ENCODE measurements around the gene C10orf67.
"Not testable (repeated sequence)": the region's sequence is repeated elsewhere in the genome, so short reads cannot be mapped to it uniquely, and the experiment has no call there.

The C10orf67 gene

DNA sequence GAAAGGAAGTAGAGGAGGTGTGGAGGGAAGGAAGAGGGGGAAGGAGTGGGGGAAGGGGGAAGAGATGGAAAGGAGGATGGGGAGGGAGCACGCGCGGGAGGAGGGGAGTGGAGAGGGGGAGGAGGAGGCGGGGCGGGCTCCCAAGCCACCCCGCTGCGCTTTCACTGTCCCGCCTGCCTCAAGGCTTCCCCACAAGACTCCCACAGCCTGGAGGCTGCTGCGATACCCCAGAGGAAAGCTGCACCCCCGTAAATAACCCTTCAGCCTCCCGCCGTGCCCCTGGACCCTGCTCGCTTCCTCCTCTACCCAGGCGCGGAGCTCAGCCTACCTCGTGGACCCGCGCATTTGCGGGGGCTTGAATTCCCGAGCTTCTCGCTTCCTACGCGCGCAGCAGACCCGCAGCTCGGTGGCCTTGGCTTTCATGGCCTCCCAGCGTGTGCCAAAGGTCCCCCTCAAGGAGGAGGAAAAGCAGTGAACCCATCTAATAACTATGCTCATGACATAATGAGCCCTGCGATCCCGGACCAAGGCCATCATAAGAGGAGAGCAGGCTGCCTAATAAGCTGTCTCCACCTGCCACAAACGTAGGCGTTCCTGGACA, at the start of gene C10orf67:
Gene C10orf67 (minus strand): TSS at position 557 of the 601 bp plus-strand sequence. CDS start 23 bp downstream, at position 534.
- DNase-seq (ENCODE audit: low read depth), result peak; percentile 43
- TF ChIP-seq CTCF (IDR thresholded peaks at IDR 0.05; ENCODE audit: insufficient read depth, low read depth, low read length, missing control alignments), result no peak
- peak within 1 kb of the TSS; percentile 55 for H3K4me3 ChIP-seq (ENCODE audit: low read length)

DNA sequence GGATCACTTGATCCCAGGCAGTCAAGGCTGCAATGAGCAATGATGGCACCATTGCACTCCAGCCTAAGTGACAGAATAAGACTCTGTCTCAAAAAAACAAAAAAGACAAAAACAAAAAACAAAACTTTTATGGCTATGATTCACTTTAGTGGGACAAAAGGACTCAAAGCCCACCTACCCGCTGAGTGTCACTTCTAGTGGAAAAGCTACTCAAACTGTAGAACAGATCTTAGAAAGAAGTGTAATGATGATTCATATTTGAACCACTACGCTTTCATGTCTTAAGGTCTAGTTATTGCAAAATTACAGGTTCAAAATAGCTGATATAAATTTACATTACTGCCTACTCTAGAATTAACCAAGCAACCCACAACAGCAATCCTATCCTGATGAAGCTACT, 47.2 kb upstream of the C10orf67 start:
- DNase-seq (ENCODE audit: low read depth), result no peak
- H3K4me3 ChIP-seq (ENCODE audit: low read length), result no peak overlapping the region
- no peak for TF ChIP-seq CTCF (IDR thresholded peaks at IDR 0.05; ENCODE audit: insufficient read depth, low read depth, low read length, missing control alignments)

- H3K4me3 ChIP-seq (ENCODE audit: low read length), result no peak overlapping the region
- DNase-seq (ENCODE audit: low read depth), result no peak
- TF ChIP-seq CTCF (IDR thresholded peaks at IDR 0.05; ENCODE audit: insufficient read depth, low read depth, low read length, missing control alignments), result no peak
Measured at GRCh38 chr10:23390809-23391208, 46.2 kb upstream of the C10orf67 start.

DNA sequence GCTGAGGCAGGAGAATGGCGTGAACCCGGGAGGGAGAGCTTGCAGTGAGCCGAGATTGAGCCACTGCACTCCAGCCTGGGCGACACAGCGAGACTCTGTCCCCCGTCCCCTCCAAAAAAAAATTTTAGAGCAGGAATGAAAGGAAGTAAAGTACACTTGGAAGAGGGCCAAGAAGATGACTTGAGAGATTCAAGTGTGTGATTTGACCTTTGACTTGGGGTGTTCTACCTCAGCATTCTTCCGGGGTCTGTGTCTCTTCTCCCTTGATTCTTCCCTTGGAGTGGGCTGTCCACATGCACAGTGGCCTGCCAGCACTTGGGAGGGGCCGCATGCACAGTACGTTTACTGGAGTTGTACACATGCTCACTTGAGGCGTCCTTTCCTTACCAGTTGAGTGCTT, 45.8 kb upstream of the C10orf67 start:
- H3K4me3 ChIP-seq (ENCODE audit: low read length); DNase-seq (ENCODE audit: low read depth): not testable (repeated sequence)

DNA sequence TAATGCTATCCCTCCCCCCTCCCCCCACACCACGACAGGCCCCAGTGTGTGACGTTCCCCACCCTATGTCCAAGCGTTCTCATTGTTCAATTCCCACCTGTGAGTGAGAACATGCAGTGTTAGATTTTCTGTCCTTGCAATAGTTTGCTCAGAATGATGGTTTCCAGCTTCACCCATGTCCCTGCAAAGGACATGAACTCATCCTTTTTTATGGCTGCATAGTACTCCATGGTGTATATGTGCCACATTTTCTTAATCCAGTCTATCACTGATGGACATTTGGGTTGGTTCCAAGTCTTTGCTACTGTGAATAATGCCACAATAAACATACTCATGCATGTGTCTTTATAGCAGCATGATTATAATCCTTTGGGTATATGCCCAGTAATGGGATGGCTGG, 42.9 kb upstream of the C10orf67 start:
- H3K4me3 ChIP-seq (ENCODE audit: low read length); DNase-seq (ENCODE audit: low read depth): not testable (repeated sequence)

DNA sequence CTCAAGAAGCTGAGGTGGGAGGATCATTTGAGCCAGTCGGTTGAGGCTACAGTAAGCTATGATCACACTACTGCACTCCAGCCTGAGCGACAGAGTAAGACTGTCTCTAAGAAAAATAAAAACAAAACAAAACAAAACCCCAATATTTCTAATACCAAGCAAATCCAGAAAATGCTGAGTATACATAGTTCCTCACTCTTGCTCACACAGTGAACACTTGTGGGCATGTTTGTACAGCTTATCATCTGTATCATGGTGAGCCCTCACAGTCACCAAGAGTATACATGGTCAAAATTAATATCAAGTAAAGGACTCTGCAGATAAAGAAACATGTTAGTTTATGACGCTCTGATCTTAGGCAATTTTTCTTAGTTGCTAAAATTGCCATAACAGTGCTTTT, 41.5 kb upstream of the C10orf67 start:
- TF ChIP-seq CTCF (IDR thresholded peaks at IDR 0.05; ENCODE audit: insufficient read depth, low read depth, low read length, missing control alignments), result no peak
- no peak overlapping the region for H3K4me3 ChIP-seq (ENCODE audit: low read length)
- DNase-seq (ENCODE audit: low read depth), result no peak

GRCh38 chr10:23384364-23384763, 39.8 kb upstream of the C10orf67 start:
- no peak overlapping the region for H3K4me3 ChIP-seq (ENCODE audit: low read length)
- DNase-seq (ENCODE audit: low read depth), result peak; percentile 98
- TF ChIP-seq CTCF (IDR thresholded peaks at IDR 0.05; ENCODE audit: insufficient read depth, low read depth, low read length, missing control alignments), result no peak

DNA sequence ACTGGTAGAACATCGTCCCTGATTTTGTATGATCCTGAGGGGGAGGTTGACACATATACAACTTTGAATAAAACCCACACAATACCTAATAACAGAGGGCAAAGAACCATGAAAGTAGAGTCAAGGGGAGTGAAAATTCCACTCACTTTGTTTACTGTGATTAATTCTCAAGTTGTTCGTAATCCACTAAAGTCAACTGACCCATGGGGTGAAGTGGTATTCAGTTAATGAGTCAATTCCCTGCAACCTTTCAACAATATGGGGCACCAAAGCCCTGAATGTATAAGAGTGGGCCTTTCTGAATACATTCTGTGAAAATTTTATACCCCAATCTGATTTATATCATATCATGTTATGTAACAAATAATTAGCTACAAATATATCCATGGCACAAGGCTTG, 39.0 kb upstream of the C10orf67 start:
- no peak for TF ChIP-seq CTCF (IDR thresholded peaks at IDR 0.05; ENCODE audit: insufficient read depth, low read depth, low read length, missing control alignments)
- H3K4me3 ChIP-seq (ENCODE audit: low read length), result no peak overlapping the region

More for the DNA sequence above, 39.0 kb upstream of the C10orf67 start:
- DNase-seq (ENCODE audit: low read depth), result no peak

All from epithelial cell of esophagus (primary cell).